A549 (cell line): ENCODE measurements around the gene INVS.

Experiments
- NFE2L2 ChIP-seq: fragments of 150-350 bp; conservative IDR thresholded peaks from 2 replicates; pipeline ENCODE4 v1.6.1; 2014; ENCODE audit warnings: low read length
- POLR2A ChIP-seq: IDR thresholded peaks from 2 replicates; pipeline ENCODE4 v1.6.1; 2012; ENCODE audit warnings: mild to moderate bottlenecking, low read length
- TF ChIP-seq, protein P1 (sequence below): fragments of >200 bp; sonication (Bioruptor Twin); formaldehyde crosslinking; IDR thresholded peaks from 3 replicates; pipeline ENCODE4 v1.5.1; 2016

DNA sequence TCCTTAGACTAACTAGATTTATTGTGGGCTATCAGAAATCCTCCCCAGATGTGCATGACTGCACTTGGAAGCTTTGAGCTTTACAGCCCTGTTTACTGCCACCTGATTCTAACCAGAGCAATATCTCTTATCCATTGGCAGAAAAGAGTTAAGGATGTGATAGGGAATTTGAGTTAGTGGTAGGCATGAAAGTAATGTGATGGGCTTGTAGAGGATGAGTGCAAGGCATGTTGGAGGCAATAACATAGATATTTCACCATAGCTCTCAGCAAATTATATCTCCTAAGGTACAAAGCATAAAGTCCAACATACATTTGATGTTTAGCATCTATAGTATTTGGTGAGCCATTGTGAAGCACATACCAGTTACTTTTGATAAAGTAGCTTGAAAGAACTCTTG is 103.8 kb downstream of the INVS start:
- TF ChIP-seq, protein P1, sequence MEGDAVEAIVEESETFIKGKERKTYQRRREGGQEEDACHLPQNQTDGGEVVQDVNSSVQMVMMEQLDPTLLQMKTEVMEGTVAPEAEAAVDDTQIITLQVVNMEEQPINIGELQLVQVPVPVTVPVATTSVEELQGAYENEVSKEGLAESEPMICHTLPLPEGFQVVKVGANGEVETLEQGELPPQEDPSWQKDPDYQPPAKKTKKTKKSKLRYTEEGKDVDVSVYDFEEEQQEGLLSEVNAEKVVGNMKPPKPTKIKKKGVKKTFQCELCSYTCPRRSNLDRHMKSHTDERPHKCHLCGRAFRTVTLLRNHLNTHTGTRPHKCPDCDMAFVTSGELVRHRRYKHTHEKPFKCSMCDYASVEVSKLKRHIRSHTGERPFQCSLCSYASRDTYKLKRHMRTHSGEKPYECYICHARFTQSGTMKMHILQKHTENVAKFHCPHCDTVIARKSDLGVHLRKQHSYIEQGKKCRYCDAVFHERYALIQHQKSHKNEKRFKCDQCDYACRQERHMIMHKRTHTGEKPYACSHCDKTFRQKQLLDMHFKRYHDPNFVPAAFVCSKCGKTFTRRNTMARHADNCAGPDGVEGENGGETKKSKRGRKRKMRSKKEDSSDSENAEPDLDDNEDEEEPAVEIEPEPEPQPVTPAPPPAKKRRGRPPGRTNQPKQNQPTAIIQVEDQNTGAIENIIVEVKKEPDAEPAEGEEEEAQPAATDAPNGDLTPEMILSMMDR, result no peak
- no peak for TF ChIP-seq NFE2L2
- no peak for TF ChIP-seq POLR2A
